OCI-LY1 (cell line): Measurements from ENCODE around the gene OGFOD1.

Source experiments
- CTCF ChIP-seq: fragments of 200-600 bp; sonication (generic), shearing (Covaris generic); IDR thresholded peaks from 2 replicates; pipeline ENCODE4 v1.5.1; 2017; ENCODE audit warnings: mild to moderate bottlenecking, antibody characterized with exemption, low read length, moderate library complexity, mixed read lengths
- EZH2 ChIP-seq: fragments of 200-600 bp; sonication (generic), shearing (Covaris generic); IDR thresholded peaks from 2 replicates; pipeline ENCODE4 v1.8.0; 2017; ENCODE audit warnings: borderline replicate concordance, mixed run types, mild to moderate bottlenecking, antibody characterized with exemption, low read length, moderate library complexity, mixed read lengths

- TF ChIP-seq CTCF (no peak), EZH2 (no peak)
Observed at GRCh38 chr16:56424791-56425438, 26.4 kb upstream of the OGFOD1 start.
